Peyer's patch (tissue), 4 donors: ENCODE data around the gene SYT9.

ENCODE experiments used
- CTCF ChIP-seq, 6 experiments: fragments of 450-650 bp in 4 of 6; fragments of 200-600 bp in 2 of 6; sonication (generic) in 1 of 6; IDR thresholded peaks; one replicate each; pipeline ENCODE4 v1.5.1; 2017 to 2019; ENCODE audit warnings: antibody characterized with exemption in 6 of 6, mild to moderate bottlenecking in 3 of 6, moderate library complexity in 1 of 6
- POLR2A ChIP-seq, 2 donors: fragments of 450-650 bp; IDR thresholded peaks; one replicate each; pipeline ENCODE4 v1.5.1; 2017; ENCODE audit warnings: antibody characterized with exemption in 2 of 2, mild to moderate bottlenecking in 2 of 2, moderate library complexity in 2 of 2

- TF ChIP-seq POLR2A (IDR thresholded peaks at IDR 0.05) (no peak), CTCF (IDR thresholded peaks at IDR 0.05) (no peak)
Measured at GRCh38 chr11:7303146-7303545, 51.4 kb downstream of the SYT9 start.
